ENCODE data around the gene SVOPL.

Gene SVOPL

DNA sequence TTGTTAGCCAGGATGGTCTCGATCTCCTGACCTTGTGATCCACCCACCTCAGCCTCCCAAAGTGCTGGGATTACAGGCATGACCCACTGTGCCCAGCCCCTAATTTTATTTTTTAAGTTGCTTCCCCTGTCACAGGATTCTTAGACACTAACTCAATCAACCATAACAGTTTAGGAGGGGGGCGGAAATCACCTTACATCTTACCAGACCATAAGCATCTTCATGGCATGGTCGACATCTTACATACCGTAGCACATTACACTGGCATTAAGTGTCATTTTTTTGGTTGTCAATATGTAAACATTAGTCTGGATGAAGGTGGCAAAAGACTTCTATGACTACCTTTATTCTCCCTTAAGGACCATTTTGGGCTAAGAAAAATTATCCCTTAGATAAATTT, 145.5 kb downstream of the SVOPL start:
- H3K4me3 ChIP-seq (ENCODE audit: low read depth, low read length): no peak overlapping the region
- TF ChIP-seq, protein P1, sequence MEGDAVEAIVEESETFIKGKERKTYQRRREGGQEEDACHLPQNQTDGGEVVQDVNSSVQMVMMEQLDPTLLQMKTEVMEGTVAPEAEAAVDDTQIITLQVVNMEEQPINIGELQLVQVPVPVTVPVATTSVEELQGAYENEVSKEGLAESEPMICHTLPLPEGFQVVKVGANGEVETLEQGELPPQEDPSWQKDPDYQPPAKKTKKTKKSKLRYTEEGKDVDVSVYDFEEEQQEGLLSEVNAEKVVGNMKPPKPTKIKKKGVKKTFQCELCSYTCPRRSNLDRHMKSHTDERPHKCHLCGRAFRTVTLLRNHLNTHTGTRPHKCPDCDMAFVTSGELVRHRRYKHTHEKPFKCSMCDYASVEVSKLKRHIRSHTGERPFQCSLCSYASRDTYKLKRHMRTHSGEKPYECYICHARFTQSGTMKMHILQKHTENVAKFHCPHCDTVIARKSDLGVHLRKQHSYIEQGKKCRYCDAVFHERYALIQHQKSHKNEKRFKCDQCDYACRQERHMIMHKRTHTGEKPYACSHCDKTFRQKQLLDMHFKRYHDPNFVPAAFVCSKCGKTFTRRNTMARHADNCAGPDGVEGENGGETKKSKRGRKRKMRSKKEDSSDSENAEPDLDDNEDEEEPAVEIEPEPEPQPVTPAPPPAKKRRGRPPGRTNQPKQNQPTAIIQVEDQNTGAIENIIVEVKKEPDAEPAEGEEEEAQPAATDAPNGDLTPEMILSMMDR (IDR thresholded peaks at IDR 0.05; ENCODE audit: borderline replicate concordance, insufficient read depth, low read depth, low read length): no peak

DNA sequence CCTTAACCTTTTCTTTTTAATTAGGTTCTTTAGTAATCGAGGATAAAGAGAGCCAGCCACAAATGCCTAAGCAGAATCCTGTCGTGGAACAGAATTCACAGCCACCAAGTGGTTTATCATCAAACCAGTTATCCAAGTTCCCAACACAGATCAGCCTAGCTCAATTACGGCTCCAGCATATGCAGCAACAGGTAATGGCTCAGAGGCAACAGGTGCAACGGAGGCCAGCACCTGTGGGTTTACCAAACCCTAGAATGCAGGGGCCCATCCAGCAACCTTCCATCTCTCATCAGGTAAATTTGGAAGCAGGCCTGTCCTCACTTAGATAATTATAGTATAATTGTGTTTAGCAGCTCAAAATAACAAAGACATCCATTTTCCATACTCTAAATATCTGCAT, 146.5 kb downstream of the SVOPL start:
- TF ChIP-seq, protein P1 (IDR thresholded peaks at IDR 0.05; ENCODE audit: borderline replicate concordance, insufficient read depth, low read depth, low read length): no peak
- H3K4me3 ChIP-seq (ENCODE audit: low read depth, low read length): no peak overlapping the region

DNA sequence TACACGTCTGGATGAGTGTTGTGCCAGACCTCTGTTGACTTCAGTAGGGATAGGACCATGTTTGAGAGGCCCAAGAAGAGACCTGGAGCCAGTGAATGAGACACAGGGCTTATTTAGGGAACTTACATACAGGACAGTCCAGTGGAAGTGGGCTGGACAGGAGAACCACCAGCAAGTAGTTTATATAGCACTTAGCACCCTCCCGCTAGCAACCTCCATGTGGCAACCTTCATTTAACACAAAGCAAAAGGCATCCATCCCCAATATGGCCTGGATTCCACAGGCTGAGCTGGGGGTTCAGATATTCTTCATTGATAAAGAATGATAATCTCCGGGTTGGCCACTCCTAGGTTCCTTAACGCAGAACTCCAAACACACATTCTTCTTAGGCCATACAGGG, 147.4 kb downstream of the SVOPL start:
- H3K4me3 ChIP-seq (ENCODE audit: low read depth, low read length): no peak overlapping the region

DNA sequence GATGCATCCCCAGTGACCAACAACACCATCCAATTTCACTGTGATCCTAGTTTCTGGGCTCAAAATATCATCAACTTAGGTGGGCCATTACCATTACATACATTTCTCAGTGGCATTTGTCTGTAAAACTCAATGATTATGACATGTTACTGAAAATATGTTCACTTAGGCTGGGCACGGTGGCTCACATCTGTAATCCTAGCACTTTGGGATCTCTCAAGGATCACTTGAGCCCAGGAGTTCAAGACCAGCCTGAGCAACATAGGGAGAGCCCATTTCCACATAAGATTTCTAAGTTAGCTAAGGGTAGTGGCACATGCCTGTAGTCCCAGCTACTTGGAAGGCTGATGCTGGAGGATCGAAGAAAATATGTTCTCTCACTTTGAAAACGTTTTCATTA, 150.1 kb downstream of the SVOPL start:
- H3K4me3 ChIP-seq (ENCODE audit: low read depth, low read length): no peak overlapping the region
- TF ChIP-seq, protein P1 (IDR thresholded peaks at IDR 0.05; ENCODE audit: borderline replicate concordance, insufficient read depth, low read depth, low read length): no peak

More for the DNA sequence above, 147.4 kb downstream of the SVOPL start:
- TF ChIP-seq, protein P1 (IDR thresholded peaks at IDR 0.05; ENCODE audit: borderline replicate concordance, insufficient read depth, low read depth, low read length): no peak

DNA sequence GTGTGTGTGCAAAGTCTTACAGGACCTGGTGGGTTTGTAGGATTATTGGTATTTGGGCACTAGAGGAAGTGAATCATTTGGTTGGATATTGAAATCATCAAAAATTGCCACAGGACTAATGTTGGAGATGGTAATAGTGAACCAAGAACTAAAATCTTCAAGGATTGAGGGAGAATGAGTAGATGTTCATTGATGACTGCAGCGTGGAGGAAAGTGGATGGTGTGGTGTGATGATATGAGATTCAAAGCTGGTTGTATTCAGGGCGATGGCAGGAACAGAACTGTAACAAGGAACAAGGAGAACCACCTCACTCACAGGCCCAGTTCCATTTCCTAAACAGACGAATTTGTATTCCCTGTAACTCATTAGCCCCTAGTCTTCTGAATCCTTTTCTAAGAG, 150.8 kb downstream of the SVOPL start:
- H3K4me3 ChIP-seq (ENCODE audit: low read depth, low read length): no peak overlapping the region
- TF ChIP-seq, protein P1 (IDR thresholded peaks at IDR 0.05; ENCODE audit: borderline replicate concordance, insufficient read depth, low read depth, low read length): no peak

DNA sequence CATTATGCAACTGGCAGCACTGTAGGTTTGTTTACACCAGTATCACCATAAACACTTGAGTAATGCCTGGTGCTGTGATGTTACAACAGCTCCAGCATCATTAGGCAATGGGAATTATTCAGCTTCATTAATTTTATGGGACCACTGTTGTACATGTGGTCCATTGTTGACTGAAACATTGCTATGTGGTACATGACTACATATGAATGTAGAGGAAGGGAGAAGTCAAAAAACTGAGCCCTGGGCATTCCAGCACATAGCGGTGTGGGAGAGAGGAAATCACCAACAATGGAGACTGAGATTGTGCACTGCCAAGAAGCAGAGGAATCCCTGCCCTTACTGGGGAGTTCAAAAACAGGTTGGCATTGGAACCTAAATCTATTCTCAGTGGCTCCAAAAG, 152.1 kb downstream of the SVOPL start:
- TF ChIP-seq, protein P1 (IDR thresholded peaks at IDR 0.05; ENCODE audit: borderline replicate concordance, insufficient read depth, low read depth, low read length): no peak
- no peak overlapping the region for H3K4me3 ChIP-seq (ENCODE audit: low read depth, low read length)

DNA sequence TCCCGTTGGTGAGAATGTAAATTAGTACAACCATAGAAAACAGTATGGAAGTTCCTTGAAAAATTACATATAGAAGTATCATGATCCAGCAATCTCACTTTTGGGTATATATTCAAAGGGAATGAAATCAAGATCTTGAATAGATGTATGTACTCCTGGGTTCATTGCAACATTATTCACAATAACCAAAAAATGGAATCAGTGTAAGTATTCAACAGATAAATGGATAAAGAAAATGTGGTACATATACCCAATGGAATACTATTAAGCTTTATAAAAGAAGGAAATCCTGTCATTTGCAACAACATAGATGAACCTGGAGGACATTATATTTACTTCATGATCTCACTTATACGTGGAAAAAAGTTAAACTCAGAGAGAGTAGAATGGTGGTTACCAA, 154.3 kb downstream of the SVOPL start:
- TF ChIP-seq, protein P1 (IDR thresholded peaks at IDR 0.05; ENCODE audit: borderline replicate concordance, insufficient read depth, low read depth, low read length): no peak
- H3K4me3 ChIP-seq (ENCODE audit: low read depth, low read length): no peak overlapping the region
